ENCODE data around the gene PPM1E. TPM values are rescaled to one million over a fixed set of nuclear protein-coding genes. Genes with fewer than 3 reads are reported as not detected.
A peak's percentile ranks its signal among the peaks of the same experiment; 100 is the strongest.

PPM1E gene
- total and polyA plus RNA-seq, 2 of the 4 experiments (the other 2 are of a cell fraction), result under 0.01 to 0.05 TPM

DNA sequence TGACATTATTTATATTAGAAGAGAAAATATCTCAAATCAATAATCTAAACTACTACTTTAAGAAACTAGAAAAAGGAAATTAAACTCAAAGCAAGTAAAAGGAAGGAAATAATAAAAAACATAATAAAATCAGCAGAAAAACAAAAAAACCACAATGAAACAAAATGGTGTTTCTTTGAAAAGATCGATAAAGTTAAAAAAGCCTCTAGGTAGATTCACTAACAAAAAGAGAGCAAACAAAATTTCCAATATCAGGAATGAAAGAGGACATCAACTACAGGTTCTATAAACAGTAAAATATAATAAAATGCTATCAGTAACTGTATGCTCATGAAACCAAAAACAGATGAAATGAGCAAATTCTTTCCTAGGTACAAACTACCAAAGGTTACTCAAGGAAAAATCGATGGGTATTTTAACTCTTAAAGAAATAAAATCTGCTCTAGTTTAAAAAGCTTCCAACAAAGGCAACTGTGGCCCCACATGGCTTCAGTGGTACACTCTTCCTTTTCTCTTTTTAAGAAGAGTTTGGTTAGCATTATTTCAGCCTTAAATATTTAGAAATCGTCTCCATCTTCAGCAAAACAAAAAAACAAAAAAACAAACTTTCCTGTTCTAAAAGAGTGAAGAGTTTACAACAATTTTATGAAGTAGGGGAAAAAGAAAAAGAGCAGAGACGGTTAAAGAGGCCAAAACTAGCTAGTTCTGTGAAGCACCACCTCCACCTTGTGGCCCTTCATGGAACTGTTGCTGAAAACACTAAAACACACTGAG, 248.9 kb downstream of the PPM1E start:
- Histone ChIP-seq H3K4me1 (ENCODE audit: control insufficient read depth, insufficient read depth, low read length) (peaks cover 5% of the 10 kb centered on the region), H2AK9ac (replicated peaks; ENCODE audit: low read depth, low read length, poor library complexity) (no peak overlapping the region), H2BK15ac (ENCODE audit: low read depth, low read length) (no peak overlapping the region), H3K27ac (ENCODE audit: insufficient read depth, low read length) (no peak overlapping the region), H3K4me3 (ENCODE audit: insufficient read depth, low read depth, low read length) (no peak overlapping the region), H3K4ac (ENCODE audit: low read depth, low read length) (no peak overlapping the region), H4K20me1 (ENCODE audit: insufficient read depth, low read length) (no peaks in the 10 kb centered on the region), H4K91ac (ENCODE audit: insufficient read depth, low read depth, low read length) (no peak overlapping the region), H3K4me2 (ENCODE audit: low read depth, low read length) (no peak overlapping the region), H3K9me1 (ENCODE audit: insufficient read depth, low read length) (no peaks in the 10 kb centered on the region; the same call in 1 of the 2 replicates), H2AFZ (replicated peaks; ENCODE audit: low read length, poor library complexity) (no peak overlapping the region), H3K56ac (ENCODE audit: extremely low read depth, insufficient read depth, low read length) (no peak overlapping the region), H2BK120ac (ENCODE audit: low read depth, low read length) (no peak overlapping the region), H3K23ac (ENCODE audit: low read depth, low read length) (no peak overlapping the region), H3K9me3 (ENCODE audit: control insufficient read depth, insufficient read depth, low read length) (no peaks in the 10 kb centered on the region), H4K5ac (ENCODE audit: low read depth, low read length) (no peak overlapping the region), H4K8ac (ENCODE audit: low read depth in 2 of 2, low read length in 2 of 2) (no peak overlapping the region), H3K9ac (ENCODE audit: low read depth, low read length) (no peak overlapping the region), H3K27me3 (ENCODE audit: control insufficient read depth, insufficient read depth, low read length) (no peaks in the 10 kb centered on the region), H3K79me1 (ENCODE audit: low read depth in 1 of 2, low read length in 2 of 2) (peaks cover 0 to 4% of the 10 kb centered on the region in 2 experiments; a peak in 1 of 4 replicates), H2AK5ac (ENCODE audit: low read depth, low read length) (no peak overlapping the region), H3K18ac (ENCODE audit: low read depth, low read length) (no peak overlapping the region), H3K36me3 (ENCODE audit: control insufficient read depth, insufficient read depth, low read length) (0 out of 2 replicates have a peak, but pooled peaks cover 2% of the 10 kb centered on the region), H3K14ac (replicated peaks; ENCODE audit: low read depth, low read length) (no peak overlapping the region), H2BK5ac (ENCODE audit: low read depth, low read length, poor library complexity, severe bottlenecking) (no peak overlapping the region), H2BK20ac (ENCODE audit: low read depth, low read length) (no peak overlapping the region)
- DNase-seq (peak; percentile 53), ATAC-seq (ENCODE audit: low read depth) (peak; percentile 78)
- ChIA-PET CTCF (interaction anchor here (0.5 to 3.8 kb wide), 7 partner anchors 10 to 486 kb away, joined by 3 to 28 read pairs (median 4); no protein-coding TSS in a partner anchor), POLR2A (ENCODE audit: unreplicated experiment) (no interaction called here)
- dilution Hi-C loops (cut with HindIII; ENCODE audit: low sequenced_read_pairs, unreplicated experiment) (no loop called here), in situ Hi-C loops (cut with MboI; ENCODE audit: low sequenced_read_pairs) (loop anchor here (5.0 to 10.0 kb wide), 2 partner anchors 292 to 420 kb away; no protein-coding TSS in a partner anchor), intact Hi-C loops (cut with micrococcal nuclease) (loop anchor here (1.0 to 5.0 kb wide), 6 partner anchors 48 to 486 kb away; no protein-coding TSS in a partner anchor)
- no TSS peak for BruUV-seq (replicated peaks)
- TF ChIP-seq RAD21 (IDR thresholded peaks at IDR 0.05; ENCODE audit: low read length), result peak; percentile 94
- TF ChIP-seq SMC3 (IDR thresholded peaks at IDR 0.05; ENCODE audit: low read depth, low read length), result peak; percentile 95
- TF ChIP-seq POLR2A (IDR thresholded peaks at IDR 0.05; ENCODE audit: low read depth, low read length), result peak; percentile 45; the same call in 1 of the 2 replicates
- TF ChIP-seq, protein P1, sequence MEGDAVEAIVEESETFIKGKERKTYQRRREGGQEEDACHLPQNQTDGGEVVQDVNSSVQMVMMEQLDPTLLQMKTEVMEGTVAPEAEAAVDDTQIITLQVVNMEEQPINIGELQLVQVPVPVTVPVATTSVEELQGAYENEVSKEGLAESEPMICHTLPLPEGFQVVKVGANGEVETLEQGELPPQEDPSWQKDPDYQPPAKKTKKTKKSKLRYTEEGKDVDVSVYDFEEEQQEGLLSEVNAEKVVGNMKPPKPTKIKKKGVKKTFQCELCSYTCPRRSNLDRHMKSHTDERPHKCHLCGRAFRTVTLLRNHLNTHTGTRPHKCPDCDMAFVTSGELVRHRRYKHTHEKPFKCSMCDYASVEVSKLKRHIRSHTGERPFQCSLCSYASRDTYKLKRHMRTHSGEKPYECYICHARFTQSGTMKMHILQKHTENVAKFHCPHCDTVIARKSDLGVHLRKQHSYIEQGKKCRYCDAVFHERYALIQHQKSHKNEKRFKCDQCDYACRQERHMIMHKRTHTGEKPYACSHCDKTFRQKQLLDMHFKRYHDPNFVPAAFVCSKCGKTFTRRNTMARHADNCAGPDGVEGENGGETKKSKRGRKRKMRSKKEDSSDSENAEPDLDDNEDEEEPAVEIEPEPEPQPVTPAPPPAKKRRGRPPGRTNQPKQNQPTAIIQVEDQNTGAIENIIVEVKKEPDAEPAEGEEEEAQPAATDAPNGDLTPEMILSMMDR (conservative IDR thresholded peaks at IDR 0.05; ENCODE audit: low read depth, low read length), result peak; percentile 89
- TF ChIP-seq MAZ (IDR thresholded peaks at IDR 0.05; ENCODE audit: borderline replicate concordance, low read depth, low read length), result no peak
- no CpG with 5 or more reads among the region's 4 CpGs for WGBS, 2 experiments (ENCODE audit: extremely low coverage in 2 of 2, insufficient read length in 1 of 2)

Data from IMR-90 (cell line).